Measurements from ENCODE around the gene PXK.

PXK gene

DNA sequence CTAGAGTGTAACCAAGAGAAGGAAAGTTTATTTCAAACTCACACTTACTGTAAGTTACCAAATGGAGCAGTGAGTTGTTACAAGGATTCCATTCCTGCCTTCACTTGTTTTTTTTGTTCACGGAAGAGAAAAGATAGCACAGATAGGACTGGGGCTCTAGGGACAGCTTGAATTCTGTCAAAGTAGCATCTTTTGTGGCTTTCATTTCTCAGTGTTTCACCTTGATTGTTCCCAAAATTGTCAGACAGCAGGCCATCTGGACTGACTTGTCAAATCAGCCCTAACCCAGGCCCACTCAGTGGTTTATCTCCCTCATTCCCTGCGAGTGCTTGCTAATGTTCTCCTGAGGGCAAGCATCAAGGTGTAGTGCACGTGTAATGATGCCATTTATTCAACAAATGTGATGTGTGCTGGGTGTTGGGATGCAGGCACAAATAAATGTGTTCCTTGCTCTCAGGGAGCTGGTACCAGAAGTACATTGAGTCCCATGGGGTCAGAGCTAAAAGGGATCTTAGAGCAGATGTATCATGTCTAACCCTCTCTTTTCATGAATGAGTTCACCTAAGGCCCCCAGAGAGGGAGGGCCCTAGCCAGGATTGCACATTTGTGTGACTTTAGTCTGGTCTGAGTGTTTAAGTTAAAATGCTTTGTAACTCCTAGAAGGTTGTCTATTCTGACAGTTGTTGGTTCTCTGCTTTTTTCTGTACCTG is 51.8 kb downstream of the PXK start:
- Histone ChIP-seq H2AFZ (ENCODE audit: low read depth, low read length) (no peak overlapping the region), H3K4me1 (ENCODE audit: insufficient read depth, low read length) (peaks cover 6% of the 10 kb centered on the region), H3K27me3 (ENCODE audit: insufficient read depth, low read length) (no peaks in the 10 kb centered on the region), H3K36me3 (ENCODE audit: insufficient read depth, low read length) (no peaks in the 10 kb centered on the region), H3K9me3 (ENCODE audit: low read length) (no peaks in the 10 kb centered on the region), H3K4me3 (ENCODE audit: low read length) (no peak overlapping the region)

GRCh38 chr3:58386626-58387365 is 54.1 kb downstream of the PXK start:
- Histone ChIP-seq H3K9me3 (ENCODE audit: low read length) (no peaks in the 10 kb centered on the region), H3K4me1 (ENCODE audit: insufficient read depth, low read length) (peaks cover 6% of the 10 kb centered on the region), H2AFZ (ENCODE audit: low read depth, low read length) (no peak overlapping the region), H3K27me3 (ENCODE audit: insufficient read depth, low read length) (no peaks in the 10 kb centered on the region), H3K4me3 (ENCODE audit: low read length) (no peak overlapping the region), H3K36me3 (ENCODE audit: insufficient read depth, low read length) (no peaks in the 10 kb centered on the region)

GRCh38 chr3:58387650-58388546 is 55.2 kb downstream of the PXK start:
- Histone ChIP-seq H3K9me3 (ENCODE audit: low read length) (no peaks in the 10 kb centered on the region), H2AFZ (ENCODE audit: low read depth, low read length) (no peak overlapping the region), H3K36me3 (ENCODE audit: insufficient read depth, low read length) (no peaks in the 10 kb centered on the region), H3K4me1 (ENCODE audit: insufficient read depth, low read length) (peaks cover 6% of the 10 kb centered on the region), H3K4me3 (ENCODE audit: low read length) (no peak overlapping the region), H3K27me3 (ENCODE audit: insufficient read depth, low read length) (no peaks in the 10 kb centered on the region)

- Histone ChIP-seq H3K36me3 (ENCODE audit: insufficient read depth, low read length) (no peaks in the 10 kb centered on the region), H3K4me1 (ENCODE audit: insufficient read depth, low read length) (peaks cover 6% of the 10 kb centered on the region), H3K9me3 (ENCODE audit: low read length) (no peaks in the 10 kb centered on the region), H3K4me3 (ENCODE audit: low read length) (no peak overlapping the region), H3K27me3 (ENCODE audit: insufficient read depth, low read length) (no peaks in the 10 kb centered on the region), H2AFZ (ENCODE audit: low read depth, low read length) (no peak overlapping the region)
Observed at GRCh38 chr3:58388550-58389091, 55.9 kb downstream of the PXK start.

- Histone ChIP-seq H3K4me1 (ENCODE audit: insufficient read depth, low read length) (peaks cover 6% of the 10 kb centered on the region), H2AFZ (ENCODE audit: low read depth, low read length) (no peak overlapping the region), H3K9me3 (ENCODE audit: low read length) (no peaks in the 10 kb centered on the region), H3K36me3 (ENCODE audit: insufficient read depth, low read length) (no peaks in the 10 kb centered on the region), H3K4me3 (ENCODE audit: low read length) (no peak overlapping the region), H3K27me3 (ENCODE audit: insufficient read depth, low read length) (no peaks in the 10 kb centered on the region)
Observed at GRCh38 chr3:58391156-58391865, 58.6 kb downstream of the PXK start.

DNA sequence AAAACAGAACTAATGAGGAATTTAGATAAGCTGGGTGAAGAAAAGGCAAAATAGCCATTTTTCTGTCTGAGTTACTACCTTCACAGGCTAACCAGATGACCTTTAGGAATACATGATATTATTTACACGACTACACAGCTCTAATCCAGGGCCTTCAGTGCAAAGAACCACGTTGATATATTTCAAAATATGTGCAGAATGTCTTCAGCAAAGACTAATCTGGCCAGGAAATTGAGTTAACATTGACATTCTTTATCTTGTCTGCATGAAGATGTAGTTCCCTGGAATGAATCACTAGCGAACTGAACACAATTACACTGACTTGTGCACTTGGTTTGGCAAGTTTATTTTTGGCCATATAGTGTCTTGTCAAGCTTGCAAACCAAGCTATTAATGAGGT is 59.5 kb downstream of the PXK start:
- peaks cover 6% of the 10 kb centered on the region for H3K4me1 ChIP-seq (ENCODE audit: insufficient read depth, low read length)
- no peaks in the 10 kb centered on the region for H3K27me3 ChIP-seq (ENCODE audit: insufficient read depth, low read length)
- no peaks in the 10 kb centered on the region for H3K36me3 ChIP-seq (ENCODE audit: insufficient read depth, low read length)
- H3K4me3 ChIP-seq (ENCODE audit: low read length) = no peak overlapping the region
- no peak overlapping the region for H2AFZ ChIP-seq (ENCODE audit: low read depth, low read length)
- H3K9me3 ChIP-seq (ENCODE audit: low read length) = no peaks in the 10 kb centered on the region

DNA sequence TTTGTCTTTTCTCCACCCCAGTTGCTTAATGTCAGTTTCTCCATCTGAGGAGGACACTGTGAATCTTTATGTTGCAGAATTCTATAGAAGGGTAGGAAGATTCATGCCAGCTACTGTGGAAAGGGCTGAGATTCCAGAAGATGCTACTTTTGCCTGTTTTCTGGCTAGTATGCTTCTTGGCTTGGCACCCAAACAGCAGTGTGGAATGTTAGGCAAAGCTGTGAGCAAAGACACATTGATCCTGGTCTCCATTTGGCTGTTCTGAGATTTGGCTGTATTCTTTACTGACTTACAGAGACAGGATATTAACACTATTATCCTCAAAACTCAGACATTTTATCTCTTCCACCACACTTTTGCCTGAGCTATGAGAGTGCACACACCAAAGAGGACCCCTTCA is 61.6 kb downstream of the PXK start:
- no peak overlapping the region for H3K4me3 ChIP-seq (ENCODE audit: low read length)
- H3K9me3 ChIP-seq (ENCODE audit: low read length) = no peaks in the 10 kb centered on the region
- peaks cover 2% of the 10 kb centered on the region for H3K36me3 ChIP-seq (ENCODE audit: insufficient read depth, low read length)
- no peaks in the 10 kb centered on the region for H3K27me3 ChIP-seq (ENCODE audit: insufficient read depth, low read length)
- no peaks in the 10 kb centered on the region for H3K4me1 ChIP-seq (ENCODE audit: insufficient read depth, low read length)
- H2AFZ ChIP-seq (ENCODE audit: low read depth, low read length) = no peak overlapping the region

- Histone ChIP-seq H3K27me3 (ENCODE audit: insufficient read depth, low read length) (no peaks in the 10 kb centered on the region), H3K36me3 (ENCODE audit: insufficient read depth, low read length) (peaks cover 2% of the 10 kb centered on the region), H3K4me3 (ENCODE audit: low read length) (no peak overlapping the region), H2AFZ (ENCODE audit: low read depth, low read length) (no peak overlapping the region), H3K9me3 (ENCODE audit: low read length) (no peaks in the 10 kb centered on the region), H3K4me1 (ENCODE audit: insufficient read depth, low read length) (no peaks in the 10 kb centered on the region)
Observed at GRCh38 chr3:58398669-58399333, 66.1 kb downstream of the PXK start.

DNA sequence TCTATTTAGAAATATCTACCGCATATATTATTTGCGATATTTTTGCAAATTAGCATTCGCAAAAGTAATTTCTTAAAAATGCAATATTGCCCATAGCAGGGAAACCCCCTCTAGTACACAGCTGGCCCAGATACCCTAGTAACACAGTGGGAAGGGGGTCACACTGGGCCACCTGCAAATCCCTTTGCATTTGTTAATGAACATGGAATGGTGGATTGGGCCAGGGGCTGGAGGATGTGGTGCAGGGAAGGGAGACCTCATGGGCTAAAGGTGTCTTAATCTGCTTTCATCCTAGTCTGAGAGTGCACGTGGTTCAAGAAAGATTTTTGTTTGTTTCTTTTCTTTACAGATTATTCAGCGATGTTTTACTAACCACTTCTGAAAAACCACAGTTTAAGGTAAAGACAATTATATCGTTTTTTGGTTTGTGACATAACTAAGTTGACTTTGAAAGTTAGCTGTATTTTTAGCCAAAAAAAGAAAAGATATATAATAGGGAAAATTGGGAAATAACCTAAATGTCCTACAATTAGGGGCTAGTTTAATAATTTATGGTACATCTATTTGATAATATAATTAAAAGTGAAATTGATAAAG is 70.9 kb downstream of the PXK start:
- no peak overlapping the region for H3K4me3 ChIP-seq (ENCODE audit: low read length)
- H3K9me3 ChIP-seq (ENCODE audit: low read length) = no peaks in the 10 kb centered on the region
- no peaks in the 10 kb centered on the region for H3K27me3 ChIP-seq (ENCODE audit: insufficient read depth, low read length)
- no peaks in the 10 kb centered on the region for H3K36me3 ChIP-seq (ENCODE audit: insufficient read depth, low read length)
- no peak overlapping the region for H2AFZ ChIP-seq (ENCODE audit: low read depth, low read length)
- no peaks in the 10 kb centered on the region for H3K4me1 ChIP-seq (ENCODE audit: insufficient read depth, low read length)

GRCh38 chr3:58404396-58404795 is 71.7 kb downstream of the PXK start:
- H2AFZ ChIP-seq (ENCODE audit: low read depth, low read length) = no peak overlapping the region
- no peak overlapping the region for H3K4me3 ChIP-seq (ENCODE audit: low read length)
- H3K4me1 ChIP-seq (ENCODE audit: insufficient read depth, low read length) = no peaks in the 10 kb centered on the region
- no peaks in the 10 kb centered on the region for H3K27me3 ChIP-seq (ENCODE audit: insufficient read depth, low read length)
- no peaks in the 10 kb centered on the region for H3K36me3 ChIP-seq (ENCODE audit: insufficient read depth, low read length)
- H3K9me3 ChIP-seq (ENCODE audit: low read length) = no peaks in the 10 kb centered on the region

DNA sequence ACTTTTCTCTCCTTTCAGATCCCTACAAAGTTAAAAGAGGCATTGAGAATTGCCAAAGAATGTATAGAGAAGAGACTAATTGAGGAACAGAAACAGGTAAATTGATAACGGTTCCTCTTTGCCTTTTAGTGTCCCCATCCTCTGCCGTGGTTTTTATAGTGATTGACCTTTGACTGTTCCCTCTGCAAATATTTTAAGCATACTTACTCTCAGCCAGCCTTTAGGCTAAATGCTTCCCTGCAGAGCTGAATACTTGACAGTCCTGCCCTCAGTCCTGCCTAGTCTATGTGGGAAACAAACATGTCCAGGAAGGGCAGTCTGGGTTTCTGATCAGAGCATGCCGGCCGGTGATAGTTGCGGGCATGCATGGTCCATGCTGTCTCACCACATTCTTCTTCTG is 76.2 kb downstream of the PXK start:
- no peaks in the 10 kb centered on the region for H3K9me3 ChIP-seq (ENCODE audit: low read length)
- no peaks in the 10 kb centered on the region for H3K27me3 ChIP-seq (ENCODE audit: insufficient read depth, low read length)
- H2AFZ ChIP-seq (ENCODE audit: low read depth, low read length) = no peak overlapping the region
- peaks cover 3% of the 10 kb centered on the region for H3K36me3 ChIP-seq (ENCODE audit: insufficient read depth, low read length)
- H3K4me1 ChIP-seq (ENCODE audit: insufficient read depth, low read length) = no peaks in the 10 kb centered on the region
- no peak overlapping the region for H3K4me3 ChIP-seq (ENCODE audit: low read length)

DNA sequence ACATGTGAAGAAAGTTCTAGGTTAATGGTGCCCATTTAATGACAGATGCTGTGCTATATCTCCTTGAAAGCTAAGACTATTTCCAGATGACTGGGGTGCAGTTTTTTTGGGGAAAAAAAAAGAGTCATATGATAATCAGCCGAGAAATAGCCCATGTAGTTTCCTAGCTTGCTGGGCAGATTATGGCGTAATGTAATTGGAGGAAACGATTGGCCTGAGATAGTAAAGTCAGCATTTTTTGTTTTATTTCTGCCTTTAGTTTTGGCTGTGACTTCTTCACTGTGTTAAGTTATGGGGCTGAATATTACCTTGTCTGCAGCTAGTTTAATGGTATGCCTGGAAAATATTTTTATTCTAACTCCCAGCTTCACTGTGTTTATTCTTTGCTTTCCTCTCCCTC is 77.0 kb downstream of the PXK start:
- no peaks in the 10 kb centered on the region for H3K9me3 ChIP-seq (ENCODE audit: low read length)
- peaks cover 3% of the 10 kb centered on the region for H3K36me3 ChIP-seq (ENCODE audit: insufficient read depth, low read length)
- H3K4me3 ChIP-seq (ENCODE audit: low read length) = no peak overlapping the region
- H3K4me1 ChIP-seq (ENCODE audit: insufficient read depth, low read length) = no peaks in the 10 kb centered on the region
- no peak overlapping the region for H2AFZ ChIP-seq (ENCODE audit: low read depth, low read length)
- H3K27me3 ChIP-seq (ENCODE audit: insufficient read depth, low read length) = no peaks in the 10 kb centered on the region
